Natural killer cell (primary cell): Measurements from ENCODE around the gene CYP2E1. TPM values are rescaled to one million over a fixed set of nuclear protein-coding genes. Genes with fewer than 3 reads are reported as not detected.
"Not testable (repeated sequence)": the region's sequence is repeated elsewhere in the genome, so short reads cannot be mapped to it uniquely, and the experiment has no call there.

Source experiments
- ATAC-seq, 3 donors: fragments of 150-1000 bp in 2 of 3; fragments of 200-7000 bp in 1 of 3; cut with Tn5 transposase; 1 replicate in 1 of 3; 2 replicates in 2 of 3; pipeline ENCODE4 v1.10.0; 2021; ENCODE audit warnings: mild to moderate bottlenecking in 2 of 3, moderate library complexity in 2 of 3
- DNase-seq, 2 donors: peaks; one replicate each; pipeline versions ENCODE4 v3.0.0 to v3.0.0-alpha.2; 2013 to 2021; ENCODE audit warnings: mixed read lengths in 1 of 2
- H3K27ac ChIP-seq: one replicate; pipeline ENCODE4 v1.5.1; 2013; ENCODE audit warnings: mild to moderate bottlenecking, low read length
- H3K27me3 ChIP-seq: one replicate; pipeline ENCODE4 v1.6.1; 2013; ENCODE audit warnings: low read length; ENCODE audit not compliant: control insufficient read depth, insufficient read depth
- H3K36me3 ChIP-seq: one replicate; pipeline ENCODE4 v1.6.1; 2013; ENCODE audit warnings: low read length; ENCODE audit not compliant: control insufficient read depth, insufficient read depth
- H3K4me1 ChIP-seq: one replicate; pipeline ENCODE4 v1.6.1; 2013; ENCODE audit warnings: low read length; ENCODE audit not compliant: control insufficient read depth, insufficient read depth
- H3K4me3 ChIP-seq: one replicate; pipeline ENCODE4 v1.5.1; 2013; ENCODE audit warnings: low read length
- H3K9me3 ChIP-seq: one replicate; pipeline ENCODE4 v1.6.1; 2013; ENCODE audit warnings: low read length; ENCODE audit not compliant: control insufficient read depth, insufficient read depth
- H3K27ac Mint-ChIP-seq, 2 donors: one replicate each; pipeline ENCODE4 v1.8.0; 2022; ENCODE audit warnings: mild to moderate bottlenecking in 2 of 2, mixed read lengths in 2 of 2, moderate library complexity in 1 of 2
- H3K27me3 Mint-ChIP-seq, 2 donors: one replicate each; pipeline ENCODE4 v1.8.0; 2022; ENCODE audit warnings: low read depth in 2 of 2, mixed read lengths in 2 of 2
- H3K36me3 Mint-ChIP-seq: one replicate; pipeline ENCODE4 v1.8.0; 2022; ENCODE audit warnings: mixed read lengths
- H3K4me1 Mint-ChIP-seq, 2 donors: one replicate each; pipeline ENCODE4 v1.8.0; 2022; ENCODE audit warnings: mixed read lengths in 2 of 2
- H3K4me3 Mint-ChIP-seq: one replicate; pipeline ENCODE4 v1.8.0; 2022; ENCODE audit warnings: mild to moderate bottlenecking, moderate library complexity, mixed read lengths
- H3K9me3 Mint-ChIP-seq, 2 donors: one replicate each; pipeline ENCODE4 v1.8.0; 2022; ENCODE audit warnings: mixed read lengths in 2 of 2
- CTCF ChIP-seq: fragments of 200-600 bp; IDR thresholded peaks from one replicate; pipeline ENCODE4 v1.8.0; 2022; ENCODE audit warnings: antibody characterized with exemption
- WGBS: methylation state at CpG from one replicate; pipeline ENCODE4 v1.1.7; 2013; ENCODE audit warnings: missing lambda C conversion rate; ENCODE audit not compliant: insufficient coverage; 5-methylcytosine and 5-hydroxymethylcytosine counted together
- intact Hi-C: fragments of 100-400 bp; cut with micrococcal nuclease; formaldehyde crosslinking; loops from one replicate; pipeline ENCODE4 v1.14.2; 2022
- total RNA-seq, 4 donors: library from RNA; stranded (reverse); fragments of 120-200 nt in 1 of 4; gene quantifications; one replicate each; pipeline versions ENCODE4 v1.2.3 to v1.2.4, GENCODE V29; 2013 to 2022

Gene CYP2E1
- total RNA-seq, 3 donors from 2014 or later (not counting 1 experiment from before 2014, with no cell fraction given): 2.8 to 3.8 (median 2.9) TPM

GRCh38 chr10:133511907-133512528, 15.1 kb upstream of the CYP2E1 start:
- H3K9me3 ChIP-seq: no peaks in the 10 kb centered on the region
- no peak overlapping the region for H3K27ac ChIP-seq
- peaks cover 29 to 57% of the 10 kb centered on the region in 2 donors for H3K27me3 Mint-ChIP-seq
- H3K4me3 Mint-ChIP-seq: no peak overlapping the region
- no peak overlapping the region for H3K27ac Mint-ChIP-seq
- DNase-seq: no peak
- peaks cover 3% of the 10 kb centered on the region for H3K27me3 ChIP-seq
- intact Hi-C loops: no loop called here
- ATAC-seq: no peak
- no peaks in the 10 kb centered on the region for H3K4me1 Mint-ChIP-seq
- no peak for TF ChIP-seq CTCF
- WGBS: 75% methylated on average over 1 of the region's 4 CpGs
- peaks cover 11% of the 10 kb centered on the region for H3K36me3 Mint-ChIP-seq
- H3K9me3 Mint-ChIP-seq: peaks cover 2 to 8% of the 10 kb centered on the region in 2 donors
- no peak overlapping the region for H3K4me3 ChIP-seq
- no peaks in the 10 kb centered on the region for H3K4me1 ChIP-seq
- H3K36me3 ChIP-seq: no peaks in the 10 kb centered on the region

GRCh38 chr10:133515471-133515870, 11.7 kb upstream of the CYP2E1 start:
- intact Hi-C loops: no loop called here
- no peaks in the 10 kb centered on the region for H3K9me3 Mint-ChIP-seq
- Histone ChIP-seq H3K4me3 (no peak overlapping the region), H3K27me3 (peaks cover 3% of the 10 kb centered on the region), H3K27ac (no peak overlapping the region), H3K4me1 (peaks cover 7% of the 10 kb centered on the region), H3K9me3 (no peaks in the 10 kb centered on the region), H3K36me3 (no peaks in the 10 kb centered on the region)
- no peaks in the 10 kb centered on the region for H3K36me3 Mint-ChIP-seq
- H3K27me3 Mint-ChIP-seq: peaks cover 21 to 44% of the 10 kb centered on the region in 2 donors
- ATAC-seq (no peak), DNase-seq (no peak)
- peaks cover 8 to 11% of the 10 kb centered on the region in 2 donors for H3K4me1 Mint-ChIP-seq
- no peak overlapping the region for H3K4me3 Mint-ChIP-seq
- no CpG with 5 or more reads among the region's 4 CpGs for WGBS
- H3K27ac Mint-ChIP-seq: no peak overlapping the region
- no peak for TF ChIP-seq CTCF

- Histone ChIP-seq H3K4me1 (peaks cover 12% of the 10 kb centered on the region), H3K4me3 (no peak overlapping the region), H3K9me3 (no peaks in the 10 kb centered on the region), H3K27me3 (peaks cover 3% of the 10 kb centered on the region), H3K27ac (no peak overlapping the region), H3K36me3 (no peaks in the 10 kb centered on the region)
- Mint-ChIP-seq H3K27ac (no peak overlapping the region), H3K36me3 (no peaks in the 10 kb centered on the region), H3K27me3 (peaks cover 20 to 39% of the 10 kb centered on the region in 2 donors), H3K4me1 (peaks cover 11 to 14% of the 10 kb centered on the region in 2 donors), H3K9me3 (no peaks in the 10 kb centered on the region), H3K4me3 (no peak overlapping the region)
- intact Hi-C loops: no loop called here
- no peak for DNase-seq
- no peak for ATAC-seq
- WGBS: 66% methylated on average over 4 of the region's 4 CpGs
- no peak for TF ChIP-seq CTCF
Measured at GRCh38 chr10:133516057-133516456, 11.1 kb upstream of the CYP2E1 start.

GRCh38 chr10:133518517-133518916, 8.6 kb upstream of the CYP2E1 start:
- H3K4me3 Mint-ChIP-seq, H3K36me3 Mint-ChIP-seq, DNase-seq, H3K4me3 ChIP-seq, H3K9me3 ChIP-seq, intact Hi-C loops, H3K27ac Mint-ChIP-seq, H3K27ac ChIP-seq, H3K9me3 Mint-ChIP-seq, H3K36me3 ChIP-seq, ATAC-seq, H3K27me3 ChIP-seq: not testable (repeated sequence)
- peaks cover 11 to 14% of the 10 kb centered on the region in 2 donors for H3K4me1 Mint-ChIP-seq
- peaks cover 12 to 34% of the 10 kb centered on the region in 2 donors for H3K27me3 Mint-ChIP-seq
- 90% methylated on average over 4 of the region's 5 CpGs for WGBS
- H3K4me1 ChIP-seq: peaks cover 12% of the 10 kb centered on the region
